Stimulated activated CD8-positive, alpha-beta memory T cell treated with anti-CD3 and anti-CD28 coated beads, Interleukin-12 subunit alpha, Interleukin-12 subunit beta, amount 100 ng/mL, for 24 hours (primary cell): ENCODE results near the gene TMEM203.
"Not testable (repeated sequence)": the region's sequence is repeated elsewhere in the genome, so short reads cannot be mapped to it uniquely, and the experiment has no call there.

Experiments used
- DNase-seq: peaks from one replicate; pipeline ENCODE4 v3.0.0-alpha.2; 2020; ENCODE audit errors: extremely low read depth

The TMEM203 gene

GRCh38 chr9:137205126-137206069 is at the start of gene TMEM203, which contains the start of gene NDOR1:
Gene TMEM203 (minus strand): TSS chr9:137205648. CDS start chr9:137205414, 234 bp downstream.
Gene NDOR1 (plus strand): TSS chr9:137205700. CDS start chr9:137205778, 78 bp downstream.
- peak; percentile 93 for DNase-seq

- peak; percentile 91 for DNase-seq
Observed at GRCh38 chr9:137254624-137255447, 49.4 kb upstream of the TMEM203 start, which contains the start of gene NELFB. Gene NELFB (plus strand): TSS chr9:137255327.

- DNase-seq, result no peak
Observed at GRCh38 chr9:137253717-137254623, 48.5 kb upstream of the TMEM203 start.

- no peak for DNase-seq
Observed at GRCh38 chr9:137252555-137253506, 47.4 kb upstream of the TMEM203 start.

GRCh38 chr9:137251490-137252268 is 46.2 kb upstream of the TMEM203 start:
- no peak for DNase-seq

- DNase-seq, result no peak
Observed at GRCh38 chr9:137251194-137251461, 45.7 kb upstream of the TMEM203 start, which contains the start of gene STPG3. Gene STPG3 (plus strand): TSS chr9:137251286. CDS start chr9:137251287, 1 bp downstream.

GRCh38 chr9:137250329-137251193 is 45.1 kb upstream of the TMEM203 start:
- DNase-seq, result no peak

GRCh38 chr9:137247916-137248175 is 42.4 kb upstream of the TMEM203 start:
- no peak for DNase-seq

GRCh38 chr9:137247135-137247915 is 41.9 kb upstream of the TMEM203 start:
- no peak for DNase-seq

- no peak for DNase-seq
Observed at GRCh38 chr9:137245450-137246421, 40.3 kb upstream of the TMEM203 start.

GRCh38 chr9:137244486-137245449 is 39.3 kb upstream of the TMEM203 start:
- DNase-seq, result no peak

- no peak for DNase-seq
Observed at GRCh38 chr9:137243626-137244485, 38.4 kb upstream of the TMEM203 start.

- DNase-seq, result not testable (repeated sequence)
Observed at GRCh38 chr9:137243266-137243625, 37.8 kb upstream of the TMEM203 start.
